Measurements from ENCODE around the gene DYNC1LI1. TPM values are rescaled to one million over a fixed set of nuclear protein-coding genes. Genes with fewer than 3 reads are reported as not detected.
A peak's percentile ranks its signal among the peaks of the same experiment; 100 is the strongest.

Gene DYNC1LI1
- total RNA-seq, 1 donor, result 34.4 TPM

DNA sequence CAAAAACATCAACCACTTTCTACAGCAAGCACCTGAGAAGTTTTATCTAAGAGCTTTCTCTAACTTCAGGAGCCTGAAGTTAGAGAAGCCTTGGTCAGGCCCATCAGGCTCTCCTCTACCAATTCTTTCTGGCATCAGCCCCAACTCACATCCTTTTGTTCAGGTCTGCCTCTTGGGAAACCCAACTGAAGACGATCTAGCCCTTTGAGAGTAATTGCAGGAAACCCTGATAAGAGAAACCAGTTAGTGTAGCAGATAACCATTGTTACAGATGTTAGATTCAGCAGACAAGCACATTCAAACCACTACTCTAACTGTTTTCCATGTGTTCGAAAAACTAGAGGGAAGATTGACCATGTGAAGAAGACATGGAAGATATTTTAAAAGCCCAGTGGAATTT lies 27.0 kb upstream of the DYNC1LI1 start:
- Histone ChIP-seq H3K27me3 (ENCODE audit: insufficient read depth, low read length) (peaks cover 12% of the 10 kb centered on the region), H4K20me1 (ENCODE audit: insufficient read depth, low read length) (no peaks in the 10 kb centered on the region), H3K36me3 (ENCODE audit: insufficient read depth, low read length) (no peaks in the 10 kb centered on the region), H3K4me1 (ENCODE audit: insufficient read depth, low read length) (no peaks in the 10 kb centered on the region), H3K79me2 (ENCODE audit: insufficient read depth, low read length) (no peaks in the 10 kb centered on the region), H3K4me2 (ENCODE audit: insufficient read depth, low read length) (no peak overlapping the region), H3K4me3 (ENCODE audit: insufficient read depth, low read length) (no peak overlapping the region), H3K9me3 (ENCODE audit: low read depth, low read length) (no peaks in the 10 kb centered on the region), H3K27ac (ENCODE audit: low read depth, low read length) (no peak overlapping the region), H2AFZ (ENCODE audit: low read length) (no peak overlapping the region)
- no peak for DNase-seq (ENCODE audit: insufficient read length, low spot score, missing footprints)
- TF ChIP-seq, protein P1, sequence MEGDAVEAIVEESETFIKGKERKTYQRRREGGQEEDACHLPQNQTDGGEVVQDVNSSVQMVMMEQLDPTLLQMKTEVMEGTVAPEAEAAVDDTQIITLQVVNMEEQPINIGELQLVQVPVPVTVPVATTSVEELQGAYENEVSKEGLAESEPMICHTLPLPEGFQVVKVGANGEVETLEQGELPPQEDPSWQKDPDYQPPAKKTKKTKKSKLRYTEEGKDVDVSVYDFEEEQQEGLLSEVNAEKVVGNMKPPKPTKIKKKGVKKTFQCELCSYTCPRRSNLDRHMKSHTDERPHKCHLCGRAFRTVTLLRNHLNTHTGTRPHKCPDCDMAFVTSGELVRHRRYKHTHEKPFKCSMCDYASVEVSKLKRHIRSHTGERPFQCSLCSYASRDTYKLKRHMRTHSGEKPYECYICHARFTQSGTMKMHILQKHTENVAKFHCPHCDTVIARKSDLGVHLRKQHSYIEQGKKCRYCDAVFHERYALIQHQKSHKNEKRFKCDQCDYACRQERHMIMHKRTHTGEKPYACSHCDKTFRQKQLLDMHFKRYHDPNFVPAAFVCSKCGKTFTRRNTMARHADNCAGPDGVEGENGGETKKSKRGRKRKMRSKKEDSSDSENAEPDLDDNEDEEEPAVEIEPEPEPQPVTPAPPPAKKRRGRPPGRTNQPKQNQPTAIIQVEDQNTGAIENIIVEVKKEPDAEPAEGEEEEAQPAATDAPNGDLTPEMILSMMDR (IDR thresholded peaks at IDR 0.05; ENCODE audit: extremely low read depth, low read depth, low read length), result no peak

DNA sequence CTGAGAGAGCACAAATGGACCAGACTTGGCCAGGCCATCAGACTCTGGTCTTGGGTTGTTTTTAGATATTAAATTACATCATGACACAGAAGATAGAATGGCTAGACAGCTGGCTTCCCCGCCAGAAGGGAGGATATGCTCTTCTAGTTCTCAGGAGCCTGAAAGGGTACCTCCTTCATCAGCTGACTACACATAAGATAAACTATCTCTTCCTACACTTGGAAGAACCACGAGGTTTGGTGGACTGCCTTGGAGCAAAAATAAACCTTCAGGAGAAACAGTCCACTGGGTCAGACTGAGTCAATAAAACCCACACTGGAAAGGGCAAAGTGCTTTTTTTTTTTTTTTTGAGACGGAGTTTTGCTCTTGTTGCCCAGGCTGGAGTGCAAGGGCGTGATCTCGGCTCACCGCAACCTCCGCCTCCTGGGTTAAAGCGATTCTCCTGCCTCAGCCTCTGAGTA lies 26.3 kb upstream of the DYNC1LI1 start:
- Histone ChIP-seq H3K36me3 (ENCODE audit: insufficient read depth, low read length) (no peaks in the 10 kb centered on the region), H3K4me3 (ENCODE audit: insufficient read depth, low read length) (no peak overlapping the region), H3K27me3 (ENCODE audit: insufficient read depth, low read length) (peaks cover 8% of the 10 kb centered on the region), H3K27ac (ENCODE audit: low read depth, low read length) (no peak overlapping the region), H4K20me1 (ENCODE audit: insufficient read depth, low read length) (no peaks in the 10 kb centered on the region), H3K4me1 (ENCODE audit: insufficient read depth, low read length) (no peaks in the 10 kb centered on the region), H3K4me2 (ENCODE audit: insufficient read depth, low read length) (no peak overlapping the region), H3K79me2 (ENCODE audit: insufficient read depth, low read length) (no peaks in the 10 kb centered on the region), H3K9me3 (ENCODE audit: low read depth, low read length) (no peaks in the 10 kb centered on the region), H2AFZ (ENCODE audit: low read length) (no peak overlapping the region)
- TF ChIP-seq, protein P1 (IDR thresholded peaks at IDR 0.05; ENCODE audit: extremely low read depth, low read depth, low read length), result no peak
- peak; percentile 39 for DNase-seq (ENCODE audit: insufficient read length, low spot score, missing footprints)

DNA sequence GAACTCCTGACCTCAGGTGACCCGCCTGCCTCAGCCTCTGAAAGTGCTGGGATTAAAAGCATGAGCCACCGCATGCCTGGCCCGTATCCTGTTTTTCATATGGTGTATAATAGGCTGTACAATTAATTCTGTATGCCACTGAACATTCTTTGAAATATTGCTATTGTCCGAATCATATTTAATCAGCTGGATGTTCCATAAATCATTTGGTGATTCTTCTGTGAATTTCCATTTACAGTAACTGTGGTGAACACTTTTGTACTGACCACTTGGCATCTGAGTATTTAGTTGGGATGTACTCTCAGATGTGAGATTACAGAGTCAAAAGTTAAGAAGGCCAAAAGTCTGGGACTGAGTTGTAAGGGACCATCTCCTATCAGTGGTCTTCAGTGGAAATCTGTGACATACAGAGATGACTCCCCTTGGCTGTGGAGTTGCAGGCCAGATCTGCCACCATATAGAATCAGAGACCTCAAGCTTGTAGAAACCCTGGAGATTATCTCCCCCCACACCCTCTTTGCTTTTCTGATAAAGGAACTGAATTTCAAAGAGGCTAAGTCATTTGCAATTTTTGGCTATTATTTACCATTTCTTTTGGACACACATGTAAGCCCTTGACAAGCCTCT lies 25.7 kb upstream of the DYNC1LI1 start:
- DNase-seq (ENCODE audit: insufficient read length, low spot score, missing footprints), result no peak
- H3K36me3 ChIP-seq (ENCODE audit: insufficient read depth, low read length), result no peaks in the 10 kb centered on the region
- no peak overlapping the region for H2AFZ ChIP-seq (ENCODE audit: low read length)
- H3K4me2 ChIP-seq (ENCODE audit: insufficient read depth, low read length), result no peak overlapping the region
- H4K20me1 ChIP-seq (ENCODE audit: insufficient read depth, low read length), result no peaks in the 10 kb centered on the region
- no peak overlapping the region for H3K27ac ChIP-seq (ENCODE audit: low read depth, low read length)
- TF ChIP-seq, protein P1 (IDR thresholded peaks at IDR 0.05; ENCODE audit: extremely low read depth, low read depth, low read length), result no peak
- H3K4me1 ChIP-seq (ENCODE audit: insufficient read depth, low read length), result no peaks in the 10 kb centered on the region
- no peaks in the 10 kb centered on the region for H3K9me3 ChIP-seq (ENCODE audit: low read depth, low read length)
- H3K79me2 ChIP-seq (ENCODE audit: insufficient read depth, low read length), result no peaks in the 10 kb centered on the region
- peaks cover 3% of the 10 kb centered on the region for H3K27me3 ChIP-seq (ENCODE audit: insufficient read depth, low read length)
- H3K4me3 ChIP-seq (ENCODE audit: insufficient read depth, low read length), result no peak overlapping the region

DNA sequence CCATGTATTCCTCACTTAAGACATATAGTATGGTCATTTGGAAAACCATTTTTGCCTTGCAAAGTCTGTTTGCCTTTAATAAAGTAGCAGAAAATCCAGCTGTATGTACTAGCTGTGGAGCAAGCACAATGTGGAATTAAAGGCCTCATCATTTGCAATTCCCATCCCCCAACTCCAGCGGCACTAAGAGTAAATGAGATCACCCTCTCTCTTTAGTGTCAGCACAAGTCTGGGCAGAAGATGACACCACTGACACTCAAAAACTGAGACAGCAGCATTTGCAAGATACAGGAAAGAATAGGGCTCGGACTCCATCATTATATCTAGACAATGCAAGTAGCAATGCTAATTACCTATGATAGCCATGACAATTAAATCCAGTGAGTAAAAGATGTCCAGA lies 24.7 kb upstream of the DYNC1LI1 start:
- no peak overlapping the region for H3K4me3 ChIP-seq (ENCODE audit: insufficient read depth, low read length)
- peaks cover under 1% of the 10 kb centered on the region for H3K27me3 ChIP-seq (ENCODE audit: insufficient read depth, low read length)
- no peak overlapping the region for H3K27ac ChIP-seq (ENCODE audit: low read depth, low read length)
- H3K4me1 ChIP-seq (ENCODE audit: insufficient read depth, low read length), result no peaks in the 10 kb centered on the region
- no peaks in the 10 kb centered on the region for H3K9me3 ChIP-seq (ENCODE audit: low read depth, low read length)
- no peaks in the 10 kb centered on the region for H3K79me2 ChIP-seq (ENCODE audit: insufficient read depth, low read length)
- TF ChIP-seq, protein P1 (IDR thresholded peaks at IDR 0.05; ENCODE audit: extremely low read depth, low read depth, low read length), result no peak
- no peaks in the 10 kb centered on the region for H4K20me1 ChIP-seq (ENCODE audit: insufficient read depth, low read length)
- no peak overlapping the region for H3K4me2 ChIP-seq (ENCODE audit: insufficient read depth, low read length)
- H3K36me3 ChIP-seq (ENCODE audit: insufficient read depth, low read length), result no peaks in the 10 kb centered on the region
- no peak overlapping the region for H2AFZ ChIP-seq (ENCODE audit: low read length)
- no peak for DNase-seq (ENCODE audit: insufficient read length, low spot score, missing footprints)

Data from osteoblast (primary cell).